HG03565 (cell line): ENCODE data around the gene FBXO41.
"Not testable (repeated sequence)": the region's sequence is repeated elsewhere in the genome, so short reads cannot be mapped to it uniquely, and the experiment has no call there.

Source experiments
- ATAC-seq: cut with Tn5 transposase; IDR thresholded peaks from one replicate; pipeline ENCODE4 v1.9.1; 2021; ENCODE audit warnings: mild to moderate bottlenecking, moderate library complexity; ENCODE audit not compliant: unreplicated experiment

Gene FBXO41

DNA sequence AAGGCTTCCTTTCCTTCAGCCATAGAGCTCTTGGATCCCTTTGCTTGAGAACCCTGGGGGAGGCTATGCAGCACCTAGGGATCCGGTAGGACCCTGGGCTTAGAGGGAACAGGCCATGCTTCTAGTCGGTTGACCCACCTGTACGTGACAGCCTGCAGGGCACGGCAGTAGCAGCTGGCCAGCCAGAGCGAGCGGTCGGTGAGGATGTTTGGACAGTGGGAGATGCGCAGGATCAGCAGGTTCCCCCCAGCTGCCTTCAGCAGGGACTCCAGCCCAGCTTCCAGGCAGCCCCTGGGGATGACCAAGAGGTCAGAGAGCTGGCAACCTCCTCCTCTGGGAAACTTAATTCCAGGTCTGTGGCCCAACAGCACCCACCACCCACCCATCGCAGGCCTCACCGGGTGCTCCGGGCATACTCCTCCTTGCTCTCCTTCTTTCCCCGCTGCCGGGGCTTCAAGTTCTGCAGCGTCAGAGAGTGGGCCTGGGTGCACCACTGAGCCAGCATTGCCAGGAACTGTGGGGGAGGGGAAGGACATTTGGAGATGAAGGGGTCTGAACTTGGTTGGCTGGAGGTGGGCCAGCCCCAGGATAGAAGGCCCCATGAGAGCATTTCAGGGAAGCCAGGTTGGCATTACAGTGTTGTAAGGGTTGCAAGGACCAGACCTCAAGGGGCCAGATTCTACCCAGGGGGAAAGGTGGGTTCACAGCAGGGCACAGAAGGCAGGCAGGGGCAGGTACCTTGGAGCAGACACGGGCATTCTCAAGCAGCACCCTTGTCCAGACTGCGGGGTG lies 20.5 kb downstream of the FBXO41 start:
- no peak for ATAC-seq

DNA sequence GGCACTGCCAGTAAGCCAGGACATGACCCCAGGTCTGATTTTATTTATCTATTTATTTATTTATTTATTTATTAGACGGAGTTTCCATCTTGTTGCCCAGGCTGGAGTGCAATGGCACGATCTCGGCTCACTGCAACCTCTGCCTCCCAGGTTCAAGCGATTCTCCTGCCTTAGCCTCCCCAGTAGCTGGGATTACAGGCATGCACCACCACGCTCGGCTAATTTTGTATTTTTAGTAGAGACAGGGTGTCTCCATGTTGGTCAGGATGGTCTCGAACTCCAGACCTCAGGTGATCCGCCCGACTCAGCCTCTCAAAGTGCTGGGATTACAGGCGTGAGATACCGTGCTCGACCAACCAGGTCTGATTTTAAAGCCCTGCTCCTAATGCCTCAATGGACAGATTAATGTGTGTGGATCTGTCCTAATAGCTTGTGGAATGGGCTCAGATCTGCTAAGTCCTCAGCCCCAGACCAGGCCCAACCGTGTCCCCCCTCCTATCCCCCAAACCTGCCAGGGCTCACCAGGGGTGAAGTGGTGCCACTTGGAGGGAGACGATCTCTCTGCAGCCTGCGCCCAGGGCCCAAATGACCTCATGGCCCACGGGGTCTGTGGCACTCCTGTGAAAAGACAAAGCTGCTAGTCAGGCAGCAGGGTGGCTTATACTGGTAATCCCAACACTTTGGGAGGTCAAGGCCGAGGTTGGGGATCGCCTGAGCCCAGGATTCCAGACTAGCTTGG lies 21.4 kb downstream of the FBXO41 start:
- ATAC-seq = not testable (repeated sequence)

DNA sequence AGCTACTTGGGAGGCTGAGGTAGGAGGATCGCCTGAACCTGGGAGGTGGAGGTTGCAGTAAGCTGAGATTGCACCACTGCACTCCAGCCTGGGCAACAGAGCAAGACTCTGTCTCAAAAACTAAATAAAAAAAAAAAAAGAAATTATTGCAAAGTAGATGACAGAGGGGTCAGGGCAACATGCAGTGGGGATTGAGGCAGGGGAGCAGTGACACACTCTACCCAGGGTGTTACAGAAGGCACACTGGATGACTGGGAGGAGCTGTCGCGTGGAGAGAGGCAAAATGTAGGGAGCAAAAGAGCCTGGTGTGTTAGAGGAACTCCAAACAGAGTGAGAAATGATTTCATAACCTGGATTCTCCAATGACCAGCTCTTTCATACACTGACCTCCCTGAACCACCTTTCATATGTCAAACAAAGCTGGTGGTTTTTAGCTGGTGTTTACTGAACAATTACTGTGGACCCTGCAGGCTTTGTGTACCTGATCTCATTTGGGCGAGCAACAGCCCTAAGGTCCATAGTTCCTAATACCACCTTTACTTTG lies 22.1 kb downstream of the FBXO41 start:
- ATAC-seq = no peak

DNA sequence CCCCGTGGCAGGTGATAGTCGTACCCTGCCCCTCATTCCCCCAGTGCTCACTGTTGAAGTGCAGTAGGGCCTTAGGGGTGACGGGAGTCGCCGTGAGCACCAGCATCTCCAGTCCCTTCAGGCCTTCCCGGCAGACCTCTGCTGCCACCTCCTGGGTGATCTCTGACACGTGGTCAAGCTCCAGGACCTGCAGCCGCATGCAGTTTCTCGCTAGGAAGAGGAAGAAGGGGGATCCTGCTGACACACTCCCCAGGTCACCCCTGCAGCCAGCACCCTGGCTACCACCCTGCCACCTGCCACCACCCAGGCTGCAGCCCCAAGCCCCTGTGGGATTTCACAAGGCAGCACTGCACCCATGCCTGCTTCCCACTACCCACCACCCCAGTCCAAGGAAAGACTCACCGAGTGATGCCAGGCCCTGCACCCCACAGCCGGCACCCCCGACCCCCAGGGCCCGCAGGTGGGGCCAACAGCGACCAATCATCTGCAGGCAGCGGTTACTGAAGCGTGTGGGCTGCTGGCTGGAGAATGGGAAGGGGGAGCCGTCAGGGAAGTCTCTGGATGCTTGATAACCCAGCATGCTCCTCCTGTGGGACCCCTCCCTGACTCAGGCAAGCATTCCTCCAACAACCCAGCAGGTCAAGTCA lies 23.8 kb downstream of the FBXO41 start:
- ATAC-seq = no peak

DNA sequence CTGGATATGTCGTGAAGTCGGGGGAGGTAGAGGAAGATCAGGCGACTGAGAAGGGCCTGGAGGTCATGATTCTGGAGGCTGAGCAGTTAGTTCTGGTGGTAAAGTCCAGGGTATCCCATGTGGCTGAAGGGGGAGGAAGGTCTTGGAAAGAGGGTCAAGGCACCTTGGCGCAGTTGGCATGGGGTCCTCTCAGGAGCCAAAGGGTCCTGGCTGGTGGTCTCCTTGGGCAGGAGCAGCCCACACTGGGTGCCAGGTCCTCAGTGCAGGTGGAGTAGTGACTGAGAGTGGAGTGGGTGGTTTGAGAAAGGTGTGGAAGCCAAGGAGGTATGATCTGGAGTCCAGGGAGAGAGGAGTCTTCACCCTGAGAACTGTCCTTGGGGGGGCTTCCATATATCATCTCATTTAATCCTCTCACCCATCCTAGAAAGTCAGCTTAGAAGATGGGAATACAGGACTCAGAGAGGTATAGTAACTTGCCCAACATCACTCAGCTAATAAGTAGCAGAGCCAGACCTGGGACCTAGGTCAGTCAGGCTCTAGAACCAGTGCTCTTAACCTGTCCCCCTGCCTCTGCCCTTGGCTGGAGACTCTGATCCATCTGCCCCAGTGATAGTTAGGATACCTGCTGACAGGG lies 24.5 kb downstream of the FBXO41 start:
- ATAC-seq = no peak

DNA sequence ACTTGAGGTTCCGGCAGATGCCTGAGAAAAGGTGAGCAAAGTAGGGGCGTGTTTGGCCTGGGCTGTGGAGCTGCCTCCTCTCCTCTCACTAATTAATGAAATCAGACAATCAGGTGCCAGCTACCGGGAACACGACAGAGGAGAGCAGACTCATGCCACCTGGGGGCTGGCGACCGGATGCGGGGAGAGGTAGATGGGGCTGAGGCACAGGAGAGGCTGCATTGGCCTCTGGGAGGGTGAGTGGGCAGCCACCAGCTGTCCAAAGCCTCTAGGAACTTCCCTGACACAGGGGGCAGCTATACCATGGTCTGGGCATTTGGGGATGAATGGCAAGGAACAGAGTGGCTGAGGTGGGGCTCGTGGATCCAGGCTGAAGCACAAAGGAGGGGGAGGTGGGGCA lies 25.0 kb downstream of the FBXO41 start:
- ATAC-seq = no peak

DNA sequence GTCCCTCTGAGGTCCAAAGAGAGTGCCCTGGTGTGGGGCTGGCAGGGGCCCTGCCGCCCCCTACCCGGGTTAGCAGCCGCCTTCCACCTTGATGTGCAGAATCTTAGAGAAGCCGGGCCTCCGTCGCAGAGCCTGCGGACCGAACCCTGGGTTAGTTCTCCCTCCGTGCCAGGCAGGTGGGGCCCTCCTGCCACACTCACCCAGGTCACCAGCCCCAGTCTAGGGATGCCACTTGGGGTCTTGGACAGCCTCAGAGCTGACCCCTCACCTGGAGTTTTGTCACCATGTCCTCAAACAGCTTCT lies 25.4 kb downstream of the FBXO41 start:
- no peak for ATAC-seq

DNA sequence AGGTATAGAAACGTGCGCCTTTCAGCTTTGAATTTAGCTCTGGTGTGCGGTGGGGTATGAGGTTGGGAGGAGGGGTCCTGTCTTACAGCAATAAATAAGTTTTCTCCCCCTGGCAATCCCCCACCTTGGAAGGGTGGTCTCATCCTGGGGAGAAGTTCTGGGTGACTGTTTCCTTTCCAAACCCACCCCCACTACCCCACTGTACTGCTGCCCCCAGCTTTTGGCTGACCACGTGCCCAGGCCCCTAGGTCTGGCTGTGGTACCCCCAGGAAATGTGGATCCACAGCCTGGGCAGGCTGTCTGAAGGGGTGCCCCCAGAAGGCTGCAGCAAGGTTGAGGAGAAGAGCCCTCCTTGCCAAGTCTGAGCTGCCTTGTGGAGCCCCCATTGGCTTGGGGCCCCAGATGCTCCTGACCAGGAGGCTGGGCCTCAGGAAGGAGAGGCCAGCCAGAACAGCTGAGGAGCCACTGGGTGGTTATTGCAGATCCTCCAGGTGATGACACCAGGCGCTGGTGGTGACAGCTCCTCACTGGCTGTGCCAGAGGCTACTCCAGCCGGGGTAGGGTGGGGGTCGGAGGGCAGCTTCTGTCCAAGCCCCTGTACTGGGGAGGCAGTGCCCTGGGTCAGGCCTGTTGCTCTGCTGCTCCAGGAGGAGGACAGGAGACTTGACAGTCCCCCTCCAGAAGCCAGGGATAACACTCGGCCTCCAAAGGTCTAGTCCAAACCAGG lies 25.9 kb downstream of the FBXO41 start:
- no peak for ATAC-seq

DNA sequence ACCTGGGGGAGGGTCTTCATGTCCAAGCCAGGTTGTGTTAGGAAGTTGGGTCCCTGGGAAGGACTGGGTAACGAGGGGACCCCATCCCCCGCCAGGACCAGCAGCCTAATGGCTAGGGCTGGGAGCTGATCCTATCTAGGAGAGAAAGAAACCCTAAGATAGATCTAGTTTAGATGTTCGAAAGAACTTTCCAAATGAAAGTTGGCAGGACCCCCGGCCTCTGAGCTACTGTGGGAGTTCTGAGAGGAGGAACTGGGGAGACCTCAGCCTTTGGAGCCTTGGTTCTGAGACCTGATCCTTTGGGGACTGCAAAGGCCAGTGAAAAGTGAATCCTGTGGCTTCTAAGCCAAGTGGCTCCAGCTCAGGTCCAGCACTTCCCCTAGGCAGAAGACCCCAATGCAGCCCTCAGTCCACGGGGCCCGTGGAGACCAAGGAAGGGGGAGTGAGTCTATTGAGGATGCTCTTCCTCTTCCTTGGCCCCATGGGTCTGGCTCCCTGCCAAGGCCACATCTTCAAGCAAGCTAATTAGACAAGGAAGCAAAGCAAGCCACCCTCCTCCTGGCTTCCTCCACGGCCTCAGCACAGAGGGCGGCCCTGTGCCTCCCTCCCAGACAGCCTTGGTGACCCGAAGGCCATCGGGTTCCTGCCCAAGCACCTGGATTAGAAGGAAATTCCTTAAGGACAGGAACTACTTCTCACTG lies 26.7 kb downstream of the FBXO41 start:
- ATAC-seq = no peak

DNA sequence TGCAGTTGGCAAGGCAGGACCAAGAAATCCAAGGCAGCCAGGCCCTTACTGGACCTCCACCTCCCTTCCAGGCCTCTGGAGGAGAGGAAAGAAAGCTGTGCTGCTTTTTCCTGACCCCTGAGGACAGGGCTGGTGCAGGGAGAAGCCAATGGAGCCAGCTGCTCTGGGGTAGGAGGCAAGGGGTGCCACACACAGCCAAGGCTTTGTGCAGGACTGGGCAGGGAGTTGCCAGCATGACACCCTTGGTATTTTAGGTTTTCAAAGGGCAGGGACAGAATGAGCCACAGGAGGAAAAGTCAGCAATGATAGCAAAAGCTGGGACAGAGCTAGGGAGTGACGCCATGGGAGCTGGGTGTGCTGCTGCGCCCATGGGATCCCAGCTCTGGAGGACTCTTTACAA lies 27.3 kb downstream of the FBXO41 start:
- ATAC-seq = no peak

DNA sequence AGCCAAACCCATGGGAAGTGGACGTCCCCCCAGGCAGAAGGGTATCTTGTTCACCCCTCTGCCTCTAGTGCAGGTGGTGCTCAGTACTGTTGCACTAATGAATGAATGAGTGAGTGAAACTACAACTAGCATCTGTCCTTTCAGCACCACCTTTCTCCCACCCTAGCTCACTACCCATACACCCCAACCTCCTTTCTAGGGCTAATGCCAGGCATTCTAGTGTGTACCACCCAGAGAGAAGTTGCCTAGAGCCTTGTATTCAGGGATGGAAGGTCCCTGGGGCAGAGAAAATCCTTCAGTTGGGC lies 27.7 kb downstream of the FBXO41 start:
- ATAC-seq = no peak

DNA sequence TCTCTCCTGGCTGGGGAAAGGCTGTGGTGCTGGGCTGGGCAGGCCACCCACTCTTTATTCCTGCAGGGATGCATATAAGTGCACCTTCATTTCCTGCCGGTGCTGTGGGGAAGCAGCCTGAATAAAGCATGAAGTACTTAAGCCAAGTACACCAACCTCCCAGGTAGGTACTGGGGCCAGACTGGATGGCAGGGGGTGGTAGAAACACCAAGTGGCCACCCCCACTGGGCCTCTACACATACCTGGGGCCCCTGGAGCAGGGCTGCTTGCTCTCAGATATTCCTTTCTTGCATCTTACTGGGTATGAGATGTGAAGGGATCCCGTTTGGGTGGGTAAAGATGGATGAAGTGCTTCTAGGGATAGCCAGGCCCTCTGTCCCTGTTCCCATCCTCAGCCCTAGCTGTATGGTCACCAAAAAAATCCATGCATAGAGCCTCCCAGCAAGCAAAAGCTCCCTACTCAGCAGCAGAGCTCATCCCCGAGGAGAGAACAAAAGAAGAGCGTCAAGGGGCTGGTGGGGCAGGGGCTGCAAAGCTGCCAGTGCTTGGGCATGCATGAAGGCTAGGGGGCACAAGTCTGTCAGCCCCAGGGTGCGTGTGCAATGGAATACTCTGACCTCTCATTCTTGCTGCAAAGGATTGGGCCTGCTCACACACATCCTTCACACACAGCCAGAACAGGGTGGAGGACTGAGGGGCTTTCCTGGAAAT lies 28.2 kb downstream of the FBXO41 start:
- ATAC-seq = no peak

DNA sequence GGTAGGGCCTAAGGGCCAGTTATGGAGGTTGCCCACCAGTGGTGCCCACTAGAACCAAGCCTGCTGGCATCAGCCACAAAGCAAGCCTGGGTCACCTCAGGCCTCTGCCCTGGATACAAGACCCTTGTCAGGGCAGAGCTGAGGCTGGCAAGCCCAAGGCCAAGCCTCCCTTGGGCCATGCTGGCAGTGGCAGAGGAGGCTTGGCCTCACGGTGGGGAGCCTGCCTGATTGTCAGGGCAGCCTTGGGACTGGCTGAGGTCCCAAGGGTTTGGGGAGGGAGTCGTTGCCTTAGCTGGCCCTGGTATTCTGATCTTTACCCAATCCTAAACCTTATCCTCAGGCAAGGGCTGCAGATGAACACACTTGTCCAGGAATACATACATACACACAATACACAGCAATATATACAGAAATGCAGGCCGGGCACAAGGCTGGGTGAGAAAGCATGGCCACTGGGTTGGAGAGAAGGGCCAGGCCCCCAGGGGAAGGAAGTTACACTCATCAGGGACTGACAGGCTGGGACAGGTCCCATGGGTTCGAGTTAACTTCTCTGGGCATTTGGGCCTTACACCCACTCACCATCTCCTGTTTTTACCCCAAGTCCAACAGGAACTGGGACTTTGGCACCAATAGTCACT lies 29.2 kb downstream of the FBXO41 start:
- no peak for ATAC-seq

DNA sequence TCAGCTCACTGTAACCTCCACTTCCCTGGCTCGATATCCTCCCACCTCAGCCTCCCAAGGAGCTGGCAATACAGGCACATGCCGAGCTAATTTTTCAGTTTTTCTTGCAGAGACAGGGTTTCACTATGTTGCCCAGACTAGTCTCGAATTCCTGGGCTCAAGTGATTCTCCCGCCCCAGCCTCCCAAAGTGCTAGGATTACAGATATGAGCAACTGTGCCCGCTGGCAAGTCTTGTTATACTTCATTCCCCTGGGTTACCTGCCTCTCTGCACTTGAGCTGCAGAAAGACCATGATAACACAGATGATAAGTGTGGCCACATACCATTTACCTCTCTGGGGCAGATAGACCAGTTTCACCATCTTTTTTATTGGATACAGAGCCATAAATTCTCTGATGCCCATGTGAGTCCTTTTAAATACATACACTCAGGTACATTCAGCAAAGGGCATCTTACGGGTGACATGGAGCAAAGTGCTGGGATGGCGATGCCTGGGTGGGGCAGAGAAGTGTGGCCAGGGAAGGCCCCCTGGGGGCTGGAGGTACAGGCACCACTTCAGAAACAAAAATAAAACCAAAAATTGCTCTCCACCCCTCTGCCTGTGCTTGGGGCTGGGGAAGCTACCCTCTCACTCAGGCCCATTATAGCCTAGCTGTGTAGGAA lies 29.8 kb downstream of the FBXO41 start:
- ATAC-seq = no peak

DNA sequence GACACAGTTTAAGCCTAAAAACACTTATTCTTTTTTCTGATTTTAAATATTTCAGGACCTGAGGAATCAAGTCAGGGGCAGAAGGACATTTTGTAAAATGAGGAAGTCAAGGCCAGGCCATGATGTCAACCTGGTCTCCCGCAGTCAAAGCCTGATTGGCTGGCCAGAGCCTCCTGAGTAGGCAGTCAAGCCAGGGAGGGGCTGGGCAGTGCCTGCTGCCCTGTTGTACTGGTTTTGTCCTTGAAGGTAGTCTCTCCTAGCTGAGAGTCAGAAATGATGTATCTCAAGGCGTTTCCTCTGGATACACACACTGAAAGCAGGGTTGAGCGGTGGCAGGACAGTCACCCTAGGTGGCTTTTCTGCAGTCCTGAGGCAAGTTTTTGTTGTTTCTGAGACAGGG lies 30.4 kb downstream of the FBXO41 start:
- no peak for ATAC-seq

DNA sequence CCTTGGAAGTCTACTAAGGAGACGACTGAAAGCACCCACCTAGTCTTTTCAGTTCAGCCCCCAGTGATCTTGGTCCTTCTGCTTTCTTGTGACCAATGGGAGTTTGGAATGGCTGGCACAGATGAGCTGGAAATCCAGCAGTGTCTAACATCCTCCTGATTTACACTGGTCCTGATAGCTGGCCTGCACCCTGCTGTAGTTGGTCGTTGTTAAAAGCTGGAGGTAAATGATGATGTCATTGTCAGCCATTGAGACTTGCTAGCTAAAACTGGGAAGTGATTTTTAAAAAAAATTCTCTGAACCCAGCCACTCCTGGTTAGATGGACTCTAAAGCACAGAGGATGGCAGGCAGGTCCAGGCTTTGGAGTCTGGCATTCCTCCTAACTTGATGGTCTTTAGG lies 30.9 kb downstream of the FBXO41 start:
- ATAC-seq = no peak

DNA sequence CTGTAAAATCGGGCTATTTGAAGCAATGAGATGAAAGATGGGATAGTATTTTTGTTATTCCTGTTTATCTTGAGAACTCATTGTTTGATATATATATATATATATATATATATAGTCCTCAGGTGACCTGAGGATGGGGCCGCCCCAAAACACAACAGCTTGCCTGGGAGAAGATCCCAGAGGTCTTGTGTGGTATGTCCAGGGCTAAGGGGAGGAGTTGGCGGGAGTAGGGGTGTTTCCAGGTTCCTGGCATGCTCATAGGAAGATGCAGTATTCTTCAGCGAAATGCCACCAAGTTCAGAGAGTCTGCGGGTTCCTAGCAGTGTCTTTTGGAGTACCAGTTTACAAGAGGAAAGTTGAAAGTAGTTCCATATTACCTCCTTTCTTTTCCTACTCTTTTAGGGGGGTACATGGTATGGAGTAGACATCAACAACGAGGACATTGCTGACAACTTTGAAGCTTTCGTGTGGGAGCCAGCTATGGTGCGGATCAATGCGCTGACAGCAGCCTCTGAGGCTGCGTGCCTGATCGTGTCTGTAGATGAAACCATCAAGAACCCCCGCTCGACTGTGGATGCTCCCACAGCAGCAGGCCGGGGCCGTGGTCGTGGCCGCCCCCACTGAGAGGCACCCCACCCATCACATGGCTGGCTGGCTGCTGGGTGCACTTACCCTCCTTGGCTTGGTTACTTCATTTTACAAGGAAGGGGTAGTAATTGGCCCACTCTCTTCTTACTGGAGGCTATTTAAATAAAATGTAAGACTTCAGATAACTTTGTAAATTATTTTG lies 31.8 kb downstream of the FBXO41 start:
- no peak for ATAC-seq
